A549 (cell line): ENCODE data around the gene ATAT1. TPM values are rescaled to one million over a fixed set of nuclear protein-coding genes. Genes with fewer than 3 reads are reported as not detected.
A peak's percentile ranks its signal among the peaks of the same experiment; 100 is the strongest.
"Not testable (repeated sequence)": the region's sequence is repeated elsewhere in the genome, so short reads cannot be mapped to it uniquely, and the experiment has no call there.

Experiments used
- ATAC-seq, 2 experiments: fragments of 200-7000 bp in 1 of 2; fragments of >200 bp in 1 of 2; cut with Nextera tagmentation in 1 of 2; cut with Tn5 transposase in 1 of 2; 3 replicates each; pipeline versions ENCODE4 v1.8.0 to v1.9.1; 2018 to 2020; ENCODE audit warnings: mild to moderate bottlenecking in 1 of 2, moderate library complexity in 1 of 2
- CTCF ChIA-PET: fragments of 300-600 bp; sonication (Branson Sonifier 250); formaldehyde crosslinking; extraction: SDS; loops from one replicate; lab custom pipeline; 2021; ENCODE audit warnings: antibody characterized with exemption, inconsistent platforms; lab: Yijun Ruan, JAX
- POLR2A ChIA-PET: fragments of 350-600 bp; formaldehyde crosslinking; extraction: SDS; loops from one replicate; lab custom pipeline; 2021; ENCODE audit warnings: antibody characterized with exemption, inconsistent platforms; lab: Yijun Ruan, JAX
- DNase-seq, 2 experiments: peaks; one replicate each; pipeline versions ENCODE4 v3.0.0 to v3.0.0-alpha.2; 2011 to 2016; ENCODE audit warnings: low read depth in 1 of 2, low spot score in 1 of 2
- FAIRE-seq: peaks from 2 replicates; lab custom pipeline; 2011; peaks lifted over from hg19 to GRCh38; lab: Jason Lieb, UNC
- H3K27ac ChIP-seq, 2 experiments: fragments of >200 bp; sonication (Bioruptor Twin); formaldehyde crosslinking; 3 replicates each; pipeline ENCODE4 v1.5.1; 2016 to 2017
- H3K4me1 ChIP-seq: fragments of >200 bp; sonication (Bioruptor Twin); formaldehyde crosslinking; 3 replicates; pipeline ENCODE4 v1.6.1; 2016
- H3K4me2 ChIP-seq: fragments of >200 bp; sonication (Bioruptor Twin); formaldehyde crosslinking; 3 replicates; pipeline ENCODE4 v1.6.1; 2016
- H3K4me3 ChIP-seq: fragments of >200 bp; sonication (Bioruptor Twin); formaldehyde crosslinking; 3 replicates; pipeline ENCODE4 v1.5.1; 2016
- H3K9me3 ChIP-seq: fragments of >200 bp; sonication (Bioruptor Twin); formaldehyde crosslinking; 3 replicates; pipeline ENCODE4 v1.6.1; 2016
- ATOH8 ChIP-seq: fragments of 250-450 bp; sonication (Bioruptor Pico); IDR thresholded peaks from 2 replicates; pipeline ENCODE4 v1.5.0; 2020; ENCODE audit warnings: low read depth, mild to moderate bottlenecking, moderate library complexity
- BHLHE40 ChIP-seq: IDR thresholded peaks from 2 replicates; pipeline ENCODE4 v1.6.1; 2012; ENCODE audit warnings: low read depth, low read length, inconsistent platforms
- CHD2 ChIP-seq: fragments of 150-350 bp; IDR thresholded peaks from 2 replicates; pipeline ENCODE4 v1.6.1; 2014; ENCODE audit warnings: low read length; ENCODE audit not compliant: partially characterized antibody
- CTCF ChIP-seq: fragments of >200 bp; sonication (Bioruptor Twin); formaldehyde crosslinking; IDR thresholded peaks from 3 replicates; pipeline ENCODE4 v1.5.1; 2016
- EHF ChIP-seq: fragments of 250-450 bp; sonication (Bioruptor Pico); IDR thresholded peaks from 2 replicates; pipeline ENCODE4 v1.5.0; 2020; ENCODE audit warnings: mild to moderate bottlenecking
- GATA3 ChIP-seq: IDR thresholded peaks from 2 replicates; pipeline ENCODE4 v1.6.1; 2012; ENCODE audit warnings: borderline replicate concordance
- HDAC2 ChIP-seq: fragments of 200-600 bp; sonication (generic); IDR thresholded peaks from 2 replicates; pipeline ENCODE4 v1.6.1; 2016
- HES2 ChIP-seq: fragments of >200 bp; sonication (Bioruptor Twin); formaldehyde crosslinking; IDR thresholded peaks from 2 replicates; pipeline ENCODE4 v1.6.1; 2016
- HEYL ChIP-seq: fragments of 250-450 bp; sonication (Bioruptor Pico); IDR thresholded peaks from 2 replicates; pipeline ENCODE4 v1.8.0; 2021; ENCODE audit warnings: mild to moderate bottlenecking, moderate library complexity
- JUN ChIP-seq, 2 experiments: fragments of >200 bp; sonication (Bioruptor Twin); formaldehyde crosslinking; IDR thresholded peaks; 2 replicates in 1 of 2; 3 replicates in 1 of 2; pipeline ENCODE4 v1.6.1; 2016 to 2017
- KDM5A ChIP-seq: fragments of 200-600 bp; sonication (generic); IDR thresholded peaks from 2 replicates; pipeline ENCODE4 v1.6.1; 2016; ENCODE audit warnings: antibody characterized with exemption, mild to moderate bottlenecking
- MAX ChIP-seq: IDR thresholded peaks from 2 replicates; pipeline ENCODE4 v1.6.1; 2012
- MYC ChIP-seq: IDR thresholded peaks from 2 replicates; pipeline ENCODE4 v1.6.1; 2012; ENCODE audit warnings: mild to moderate bottlenecking, inconsistent platforms, low read length, improper control_type of control experiment, borderline replicate concordance
- NPAS2 ChIP-seq: fragments of 250-450 bp; sonication (Bioruptor Pico); IDR thresholded peaks from 2 replicates; pipeline ENCODE4 v1.8.0; 2022; ENCODE audit warnings: mild to moderate bottlenecking, moderate library complexity, borderline replicate concordance
- PBX3 ChIP-seq: IDR thresholded peaks from 2 replicates; pipeline ENCODE4 v1.6.1; 2012
- RARB ChIP-seq: fragments of 250-450 bp; sonication (Bioruptor Pico); IDR thresholded peaks from 2 replicates; pipeline ENCODE4 v1.8.0; 2021; ENCODE audit warnings: mild to moderate bottlenecking, moderate library complexity
- USF2 ChIP-seq: fragments of 450-650 bp; IDR thresholded peaks from 2 replicates; pipeline ENCODE4 v1.6.1; 2014; ENCODE audit warnings: antibody characterized with exemption
- ZC3H11A ChIP-seq: fragments of 450-650 bp; IDR thresholded peaks from 2 replicates; pipeline ENCODE4 v1.6.1; 2014; ENCODE audit warnings: antibody characterized with exemption, mild to moderate bottlenecking
- ZNF302 ChIP-seq: fragments of 250-450 bp; sonication (Bioruptor Pico); IDR thresholded peaks from 2 replicates; pipeline ENCODE4 v1.9.0; 2021; ENCODE audit warnings: inconsistent platforms, mild to moderate bottlenecking, moderate library complexity
- WGBS: methylation state at CpG from one replicate; pipeline ENCODE4 v1.1.6; 2017; ENCODE audit errors: missing lambda C conversion rate; 5-methylcytosine and 5-hydroxymethylcytosine counted together
- polyA plus RNA-seq, 4 experiments: library from polyadenylated mRNA; depleted of rRNA in 3 of 4; stranded (reverse); fragments of >200 nt; fragmentation: RNase III in 1 of 4; extraction: RNeasy Plus Mini Kit Qiagen cat#74134 plus additional on column Dnase treatment in 1 of 4; gene quantifications; 2 replicates in 3 of 4; 3 replicates in 1 of 4; pipeline ENCODE4 v1.2.3, GENCODE V29; 2011 to 2017

Gene ATAT1
- polyA plus RNA-seq, 2 of the 4 experiments (the other 2 are of a cell fraction) = 7.4 to 8.6 TPM

- TF ChIP-seq ATOH8 (CRISPR knock-in tag) = no peak
- no peak for TF ChIP-seq HDAC2
- TF ChIP-seq MYC = no peak
- no peak for TF ChIP-seq EHF (CRISPR knock-in tag)
- TF ChIP-seq MAX = no peak
- TF ChIP-seq KDM5A = no peak
- no peak for TF ChIP-seq NPAS2 (CRISPR knock-in tag)
- no peak for TF ChIP-seq GATA3
- no peak for TF ChIP-seq USF2
- no peak for TF ChIP-seq BHLHE40
- H3K4me3 ChIP-seq = no peak overlapping the region
- H3K4me2 ChIP-seq = no peak overlapping the region
- no peak overlapping the region for H3K27ac ChIP-seq
- POLR2A ChIA-PET = no interaction called here
- WGBS = 93% methylated on average over 7 of the region's 7 CpGs
- FAIRE-seq (no peak), DNase-seq (no peak), ATAC-seq (peak in 1 of 2 experiments; percentile 30; a peak in 1 of 6 replicates)
- H3K4me1 ChIP-seq = no peaks in the 10 kb centered on the region
- H3K9me3 ChIP-seq = no peaks in the 10 kb centered on the region
- CTCF ChIA-PET = interaction anchor here (1.0 to 1.5 kb wide), 3 partner anchors 16 to 124 kb away, joined by 3 to 5 read pairs (median 3); no protein-coding TSS in a partner anchor
Measured at GRCh38 chr6:30656513-30656912, 29.8 kb downstream of the ATAT1 start.

- CTCF ChIA-PET = interaction anchor here (0.6 to 1.4 kb wide), 4 partner anchors 11 to 125 kb away, joined by 3 to 4 read pairs (median 3); no protein-coding TSS in a partner anchor
- TF ChIP-seq CTCF (no peak), PBX3 (no peak), JUN (IDR thresholded peaks at IDR 0.05) (no peak), HEYL (no peak), ZNF302 (CRISPR knock-in tag) (no peak), ZC3H11A (no peak), NPAS2 (CRISPR knock-in tag) (no peak), HES2 (no peak), RARB (CRISPR knock-in tag) (no peak), CHD2 (no peak)
- Histone ChIP-seq H3K4me1 (no peaks in the 10 kb centered on the region), H3K9me3 (no peaks in the 10 kb centered on the region), H3K4me2 (no peak overlapping the region), H3K4me3 (no peak overlapping the region), H3K27ac (no peak overlapping the region)
- ATAC-seq (no peak), DNase-seq (no peak), FAIRE-seq (no peak)
- POLR2A ChIA-PET = no interaction called here
Measured at GRCh38 chr6:30657454-30657853, 30.8 kb downstream of the ATAT1 start.

- H3K4me1 ChIP-seq, ATAC-seq, H3K4me3 ChIP-seq, H3K4me2 ChIP-seq, H3K27ac ChIP-seq, POLR2A ChIA-PET, DNase-seq, H3K9me3 ChIP-seq, FAIRE-seq: not testable (repeated sequence)
- CTCF ChIA-PET = interaction anchor here (1.4 kb wide), 1 partner anchor 21 kb away, joined by 4 read pairs; no protein-coding TSS in a partner anchor
- 88% methylated on average over 3 of the region's 5 CpGs for WGBS
Measured at GRCh38 chr6:30657922-30658321, 31.2 kb downstream of the ATAT1 start.
